ENCODE data around the gene STAP2.

STAP2 gene

GRCh38 chr19:4338441-4339355 lies at the start of gene STAP2:
Gene STAP2 (minus strand): TSS chr19:4338827. CDS start chr19:4338753, 74 bp downstream.
- DNase-seq, result peak; percentile 35

- DNase-seq, result no peak
These were observed 47.6 kb upstream of the STAP2 start for GRCh38 chr19:4386041-4386782.

GRCh38 chr19:4385291-4386040 lies 46.8 kb upstream of the STAP2 start:
- no peak for DNase-seq

GRCh38 chr19:4380254-4380727 lies 41.7 kb upstream of the STAP2 start:
- DNase-seq, result peak; percentile 53

GRCh38 chr19:4379383-4380253 lies 41.0 kb upstream of the STAP2 start:
- peak; percentile 58 for DNase-seq

- no peak for DNase-seq
These were observed 40.3 kb upstream of the STAP2 start for GRCh38 chr19:4378886-4379285.

GRCh38 chr19:4376991-4377781 lies 38.6 kb upstream of the STAP2 start:
- DNase-seq, result no peak

- DNase-seq, result no peak
These were observed 38.0 kb upstream of the STAP2 start for GRCh38 chr19:4376671-4376990.

- no peak for DNase-seq
These were observed 37.5 kb upstream of the STAP2 start for GRCh38 chr19:4376028-4376670.

GRCh38 chr19:4375164-4376027 lies 36.8 kb upstream of the STAP2 start:
- DNase-seq, result peak; percentile 71

- DNase-seq, result peak; percentile 66
These were observed 36.0 kb upstream of the STAP2 start for GRCh38 chr19:4374498-4375163.

GRCh38 chr19:4373601-4374497 lies 35.2 kb upstream of the STAP2 start:
- no peak for DNase-seq

GRCh38 chr19:4373013-4373367 lies 34.4 kb upstream of the STAP2 start:
- no peak for DNase-seq

GRCh38 chr19:4372165-4373012 lies 33.8 kb upstream of the STAP2 start:
- no peak for DNase-seq

- peak; percentile 80 for DNase-seq
These were observed 32.9 kb upstream of the STAP2 start for GRCh38 chr19:4371247-4372164.

GRCh38 chr19:4370418-4371041 lies 31.9 kb upstream of the STAP2 start:
- DNase-seq, result no peak

Data from femur (tissue), 1 donor.